IMR-90 (cell line): ENCODE data around the gene SH2D7. TPM values are rescaled to one million over a fixed set of nuclear protein-coding genes. Genes with fewer than 3 reads are reported as not detected.

ENCODE experiments used
- ATAC-seq: fragments of 200-7000 bp; cut with Tn5 transposase; 2 replicates; pipeline ENCODE4 v1.9.1; 2020; ENCODE audit warnings: low read depth, mild to moderate bottlenecking, moderate library complexity
- BruUV-seq: library from RNA; stranded (reverse); fragments of 400-500 nt; replicated peaks from 2 replicates; lab custom pipeline; 2021; lab: Mats Ljungman, UMichigan
- CTCF ChIA-PET: fragments of 300-600 bp; formaldehyde crosslinking; extraction: SDS; loops from one replicate; lab custom pipeline; 2021; ENCODE audit warnings: antibody characterized with exemption; lab: Yijun Ruan, JAX
- POLR2A ChIA-PET: fragments of 300-600 bp; sonication (Branson Sonifier 250); formaldehyde crosslinking; loops from one replicate; lab custom pipeline; 2022; ENCODE audit warnings: antibody characterized with exemption; ENCODE audit not compliant: unreplicated experiment; lab: Charles Lee
- DNase-seq: peaks from one replicate; pipeline ENCODE4 v3.0.0; 2013
- H2AFZ ChIP-seq: replicated peaks from 2 replicates; pipeline ENCODE3; 2013; ENCODE audit warnings: low read length, mild to moderate bottlenecking; ENCODE audit not compliant: poor library complexity
- H2AK5ac ChIP-seq: 2 replicates; pipeline ENCODE4 v1.6.1; 2013; ENCODE audit warnings: low read depth, low read length, inconsistent platforms
- H2AK9ac ChIP-seq: replicated peaks from 2 replicates; pipeline ENCODE3; 2013; ENCODE audit warnings: mild to moderate bottlenecking, low read depth, low read length, moderate library complexity; ENCODE audit not compliant: poor library complexity
- H2BK120ac ChIP-seq: 2 replicates; pipeline ENCODE4 v1.6.1; 2013; ENCODE audit warnings: low read depth, low read length, inconsistent platforms
- H2BK15ac ChIP-seq: 3 replicates; pipeline ENCODE4 v1.6.1; 2013; ENCODE audit warnings: low read depth, low read length, inconsistent platforms
- H2BK20ac ChIP-seq: 2 replicates; pipeline ENCODE4 v1.6.1; 2013; ENCODE audit warnings: low read depth, mild to moderate bottlenecking, inconsistent platforms, low read length, moderate library complexity
- H2BK5ac ChIP-seq: 2 replicates; pipeline ENCODE4 v1.6.1; 2013; ENCODE audit warnings: mild to moderate bottlenecking, low read depth, low read length, inconsistent platforms; ENCODE audit not compliant: poor library complexity, severe bottlenecking
- H3K14ac ChIP-seq: replicated peaks from 2 replicates; pipeline ENCODE4 v1.6.1; 2013; ENCODE audit warnings: low read depth, low read length, inconsistent platforms
- H3K18ac ChIP-seq: 2 replicates; pipeline ENCODE4 v1.6.1; 2013; ENCODE audit warnings: low read depth, low read length, control low read depth
- H3K23ac ChIP-seq: 2 replicates; pipeline ENCODE4 v1.6.1; 2013; ENCODE audit warnings: low read depth, low read length, inconsistent platforms
- H3K27ac ChIP-seq: 2 replicates; pipeline ENCODE4 v1.5.1; 2013; ENCODE audit warnings: mild to moderate bottlenecking, control low read depth, low read length; ENCODE audit not compliant: insufficient read depth
- H3K27me3 ChIP-seq: 2 replicates; pipeline ENCODE4 v1.6.1; 2013; ENCODE audit warnings: low read length; ENCODE audit not compliant: control insufficient read depth, insufficient read depth
- H3K36me3 ChIP-seq: 2 replicates; pipeline ENCODE4 v1.6.1; 2013; ENCODE audit warnings: low read length, mixed read lengths; ENCODE audit not compliant: control insufficient read depth, insufficient read depth
- H3K4ac ChIP-seq: 2 replicates; pipeline ENCODE4 v1.6.1; 2013; ENCODE audit warnings: low read depth, low read length, inconsistent platforms
- H3K4me1 ChIP-seq: 2 replicates; pipeline ENCODE4 v1.6.1; 2013; ENCODE audit warnings: low read length, mixed read lengths; ENCODE audit not compliant: control insufficient read depth, insufficient read depth
- H3K4me2 ChIP-seq: 2 replicates; pipeline ENCODE4 v1.6.1; 2013; ENCODE audit warnings: low read depth, mild to moderate bottlenecking, control low read depth, low read length, moderate library complexity
- H3K4me3 ChIP-seq: 2 replicates; pipeline ENCODE4 v1.5.1; 2013; ENCODE audit warnings: low read depth, mild to moderate bottlenecking, control low read depth, low read length, moderate library complexity; ENCODE audit not compliant: insufficient read depth
- H3K56ac ChIP-seq: 2 replicates; pipeline ENCODE4 v1.6.1; 2013; ENCODE audit warnings: low read length, inconsistent platforms; ENCODE audit not compliant: insufficient read depth; ENCODE audit errors: extremely low read depth
- H3K79me1 ChIP-seq, 2 experiments: 2 replicates each; pipeline ENCODE4 v1.6.1; 2013; ENCODE audit warnings: low read length in 2 of 2, inconsistent platforms in 1 of 2, low read depth in 1 of 2
- H3K9ac ChIP-seq: 2 replicates; pipeline ENCODE4 v1.6.1; 2013; ENCODE audit warnings: low read depth, low read length, control low read depth
- H3K9me1 ChIP-seq: 2 replicates; pipeline ENCODE4 v1.6.1; 2013; ENCODE audit warnings: low read length, inconsistent platforms; ENCODE audit not compliant: insufficient read depth
- H3K9me3 ChIP-seq: 2 replicates; pipeline ENCODE4 v1.6.1; 2013; ENCODE audit warnings: low read length; ENCODE audit not compliant: control insufficient read depth, insufficient read depth
- H4K20me1 ChIP-seq: 2 replicates; pipeline ENCODE4 v1.6.1; 2013; ENCODE audit warnings: low read length, inconsistent platforms; ENCODE audit not compliant: insufficient read depth
- H4K5ac ChIP-seq: 2 replicates; pipeline ENCODE4 v1.6.1; 2013; ENCODE audit warnings: mild to moderate bottlenecking, low read depth, low read length, control low read depth
- H4K8ac ChIP-seq, 2 experiments: 2 replicates each; pipeline ENCODE4 v1.6.1; 2013; ENCODE audit warnings: low read depth in 2 of 2, low read length in 2 of 2, control low read depth in 1 of 2, inconsistent platforms in 1 of 2
- H4K91ac ChIP-seq: 2 replicates; pipeline ENCODE4 v1.6.1; 2013; ENCODE audit warnings: low read depth, low read length, inconsistent platforms; ENCODE audit not compliant: insufficient read depth
- BHLHE40 ChIP-seq: fragments of 150-350 bp; IDR thresholded peaks from 2 replicates; pipeline ENCODE4 v1.6.1; 2016; ENCODE audit warnings: mild to moderate bottlenecking, low read depth, low read length
- CHD1 ChIP-seq: IDR thresholded peaks from 2 replicates; pipeline ENCODE4 v1.6.1; 2012; ENCODE audit warnings: low read depth, low read length, improper control_type of control experiment
- CTCF ChIP-seq: conservative IDR thresholded peaks from 2 replicates; pipeline ENCODE4 v1.5.1; 2012; ENCODE audit warnings: mild to moderate bottlenecking, low read depth, low read length, improper control_type of control experiment
- ELK1 ChIP-seq: fragments of 150-350 bp; IDR thresholded peaks from 2 replicates; pipeline ENCODE4 v1.6.1; 2016; ENCODE audit warnings: low read depth, mild to moderate bottlenecking, low read length, moderate library complexity, borderline replicate concordance
- FOS ChIP-seq: fragments of 150-350 bp; IDR thresholded peaks from 2 replicates; pipeline ENCODE4 v1.6.1; 2016; ENCODE audit warnings: low read depth, low read length
- MXI1 ChIP-seq: IDR thresholded peaks from 2 replicates; pipeline ENCODE4 v1.6.1; 2012; ENCODE audit warnings: low read depth, mild to moderate bottlenecking, low read length, moderate library complexity, borderline replicate concordance
- RAD21 ChIP-seq: IDR thresholded peaks from 2 replicates; pipeline ENCODE4 v1.6.1; 2012; ENCODE audit warnings: low read length, improper control_type of control experiment
- RCOR1 ChIP-seq: IDR thresholded peaks from 2 replicates; pipeline ENCODE4 v1.6.1; 2012; ENCODE audit warnings: mild to moderate bottlenecking, low read length, improper control_type of control experiment; ENCODE audit not compliant: insufficient replicate concordance
- RFX5 ChIP-seq: IDR thresholded peaks from 2 replicates; pipeline ENCODE4 v1.8.0; 2012; ENCODE audit warnings: low read depth, mild to moderate bottlenecking, low read length, moderate library complexity
- SMC3 ChIP-seq: fragments of 150-350 bp; IDR thresholded peaks from 2 replicates; pipeline ENCODE4 v1.6.1; 2016; ENCODE audit warnings: low read depth, mild to moderate bottlenecking, antibody characterized with exemption, low read length, moderate library complexity
- WGBS, 2 experiments: methylation state at CpG; one replicate each; pipeline versions ENCODE4 v1.1.5 to v1.1.7; 2013; ENCODE audit warnings: missing lambda C conversion rate in 2 of 2; ENCODE audit not compliant: insufficient read length in 1 of 2; ENCODE audit errors: extremely low coverage in 2 of 2; 5-methylcytosine and 5-hydroxymethylcytosine counted together
- dilution Hi-C: fragments of 300-500 bp; cut with HindIII; formaldehyde crosslinking; loops from one replicate; pipeline ENCODE4 v1.14.3; 2018; ENCODE audit warnings: low sequenced_read_pairs; ENCODE audit not compliant: unreplicated experiment
- in situ Hi-C: fragments of 300-500 bp; cut with MboI; formaldehyde crosslinking; loops from 3 replicates; pipeline ENCODE4 v1.14.3; 2019; ENCODE audit warnings: low sequenced_read_pairs, inconsistent platforms, mixed read lengths
- intact Hi-C: fragments of 100-400 bp; cut with micrococcal nuclease; formaldehyde crosslinking; loops from 2 replicates; pipeline ENCODE4 v1.10.0; 2022
- polyA plus RNA-seq, 3 experiments: library from polyadenylated mRNA; depleted of rRNA; stranded (reverse); fragments of >200 nt; gene quantifications; 2 replicates each; pipeline ENCODE4 v1.2.3, GENCODE V29; 2012; ENCODE audit warnings: low replicate concordance in 1 of 3
- total RNA-seq: library from RNA; depleted of rRNA; stranded (reverse); fragments of >200 nt; gene quantifications from 2 replicates; pipeline ENCODE4 v1.2.3, GENCODE V29; 2012

SH2D7 gene
- total and polyA plus RNA-seq, 2 of the 4 experiments (the other 2 are of a cell fraction), result not detected

GRCh38 chr15:78052545-78052944, 39.8 kb upstream of the SH2D7 start:
- ATAC-seq (no peak), DNase-seq (no peak)
- no peaks in the 10 kb centered on the region for H3K9me3 ChIP-seq
- no peak overlapping the region for H2BK120ac ChIP-seq
- H3K9ac ChIP-seq, result no peak overlapping the region
- H3K4me1 ChIP-seq, result peaks cover 37% of the 10 kb centered on the region
- TF ChIP-seq MXI1, result no peak
- TF ChIP-seq CHD1, result no peak
- TF ChIP-seq SMC3, result no peak
- TF ChIP-seq CTCF, result no peak
- TF ChIP-seq RAD21, result no peak
- TF ChIP-seq ELK1, result no peak
- no peak for TF ChIP-seq BHLHE40
- no peak for TF ChIP-seq RCOR1
- no peak for TF ChIP-seq RFX5
- no peak for TF ChIP-seq FOS
- in situ Hi-C loops (no loop called here), intact Hi-C loops (no loop called here), dilution Hi-C loops (no loop called here)
- no peak overlapping the region for H3K4me2 ChIP-seq
- H4K5ac ChIP-seq, result no peak overlapping the region
- no peak overlapping the region for H2AK5ac ChIP-seq
- H4K91ac ChIP-seq, result no peak overlapping the region
- H3K9me1 ChIP-seq, result peaks cover 38% of the 10 kb centered on the region
- CTCF ChIA-PET, result interaction anchor here (0.6 to 1.5 kb wide), 3 partner anchors 17 to 56 kb away, joined by 3 to 5 read pairs (median 3); no protein-coding TSS in a partner anchor
- no peak overlapping the region; the same call in 1 of the 2 replicates for H3K18ac ChIP-seq
- H3K4ac ChIP-seq, result no peak overlapping the region
- no peak overlapping the region for H3K27ac ChIP-seq
- WGBS, 2 experiments, result 100% methylated on average over 1 of the region's 5 CpGs; no CpG with 5 or more reads in 1 of the 2 experiments
- peaks cover 9% of the 10 kb centered on the region for H3K36me3 ChIP-seq
- H2BK15ac ChIP-seq, result no peak overlapping the region
- no peak overlapping the region for H4K8ac ChIP-seq
- H4K20me1 ChIP-seq, result peaks cover 44% of the 10 kb centered on the region
- no peak overlapping the region for H2AFZ ChIP-seq
- no TSS peak for BruUV-seq
- H3K14ac ChIP-seq, result no peak overlapping the region
- no peak overlapping the region for H2BK20ac ChIP-seq
- POLR2A ChIA-PET, result no interaction called here
- H3K23ac ChIP-seq, result no peak overlapping the region
- H3K56ac ChIP-seq, result no peak overlapping the region
- no peaks in the 10 kb centered on the region for H3K27me3 ChIP-seq
- H2BK5ac ChIP-seq, result no peak overlapping the region
- H2AK9ac ChIP-seq, result no peak overlapping the region
- H3K4me3 ChIP-seq, result no peak overlapping the region
- H3K79me1 ChIP-seq, result peaks cover 42 to 92% of the 10 kb centered on the region in 2 experiments
